Liver (tissue), 9 donors: Measurements from ENCODE around the gene NSUN2. TPM values are rescaled to one million over a fixed set of nuclear protein-coding genes. Genes with fewer than 3 reads are reported as not detected.

ENCODE experiments used
- DNase-seq: peaks from one replicate; pipeline ENCODE4 v3.0.0-alpha.2; 2017; ENCODE audit warnings: low spot score
- H3K27ac ChIP-seq, 2 donors: one replicate each; pipeline ENCODE4 v1.7.0; 2013; ENCODE audit warnings: inconsistent platforms in 2 of 2, low read length in 2 of 2, control low read depth in 1 of 2, low read depth in 1 of 2, mild to moderate bottlenecking in 1 of 2
- H3K27me3 ChIP-seq, 4 donors: one replicate each; pipeline versions ENCODE4 v1.6.1 to v1.7.0; 2013; ENCODE audit warnings: low read length in 3 of 4, inconsistent platforms in 1 of 4, mild to moderate bottlenecking in 1 of 4, moderate library complexity in 1 of 4; ENCODE audit not compliant: control insufficient read depth in 4 of 4, insufficient read depth in 4 of 4
- H3K36me3 ChIP-seq, 4 donors: one replicate each; pipeline versions ENCODE4 v1.6.1 to v1.7.0; 2013; ENCODE audit warnings: low read length in 3 of 4, mild to moderate bottlenecking in 3 of 4, low read depth in 1 of 4, moderate library complexity in 1 of 4; ENCODE audit not compliant: control insufficient read depth in 4 of 4, insufficient read depth in 3 of 4
- H3K4me1 ChIP-seq, 4 donors: one replicate each; pipeline versions ENCODE4 v1.6.1 to v1.7.0; 2013; ENCODE audit warnings: low read length in 3 of 4, mild to moderate bottlenecking in 3 of 4, moderate library complexity in 1 of 4; ENCODE audit not compliant: control insufficient read depth in 4 of 4, insufficient read depth in 4 of 4
- H3K4me3 ChIP-seq, 3 donors: one replicate each; pipeline versions ENCODE4 v1.6.1 to v1.7.0; 2013; ENCODE audit warnings: low read length in 3 of 3, control low read depth in 1 of 3, low read depth in 1 of 3, mild to moderate bottlenecking in 1 of 3
- H3K9ac ChIP-seq, 2 donors: one replicate each; pipeline ENCODE4 v1.7.0; 2013; ENCODE audit warnings: low read length in 2 of 2, mild to moderate bottlenecking in 2 of 2, moderate library complexity in 2 of 2, control low read depth in 1 of 2, low read depth in 1 of 2
- H3K9me3 ChIP-seq, 4 donors: one replicate each; pipeline versions ENCODE4 v1.6.1 to v1.7.0; 2013; ENCODE audit warnings: low read length in 3 of 4; ENCODE audit not compliant: control insufficient read depth in 4 of 4
- EGR1 ChIP-seq, 2 donors: IDR thresholded peaks; 2 replicates each; pipeline ENCODE4 v1.6.1; 2016 to 2018; ENCODE audit warnings: antibody characterized with exemption in 2 of 2, low read depth in 2 of 2
- FOXA1 ChIP-seq: IDR thresholded peaks from 2 replicates; pipeline ENCODE4 v1.6.1; 2016; ENCODE audit warnings: antibody characterized with exemption
- FOXA2 ChIP-seq: IDR thresholded peaks from 2 replicates; pipeline ENCODE4 v1.6.1; 2016; ENCODE audit warnings: antibody characterized with exemption
- GABPA ChIP-seq, 2 donors: IDR thresholded peaks in 1 of 2; conservative IDR thresholded peaks in 1 of 2; 2 replicates each; pipeline ENCODE4 v1.6.1; 2016; ENCODE audit warnings: antibody characterized with exemption in 2 of 2, mild to moderate bottlenecking in 1 of 2, moderate library complexity in 1 of 2
- HNF4A ChIP-seq, 2 donors: conservative IDR thresholded peaks; 2 replicates each; pipeline ENCODE4 v1.6.1; 2016; ENCODE audit warnings: antibody characterized with exemption in 2 of 2, mild to moderate bottlenecking in 2 of 2
- HNF4G ChIP-seq: IDR thresholded peaks from 2 replicates; pipeline ENCODE4 v1.6.1; 2016; ENCODE audit warnings: antibody characterized with exemption
- NR2F2 ChIP-seq: IDR thresholded peaks from 2 replicates; pipeline ENCODE4 v1.6.1; 2016; ENCODE audit warnings: antibody characterized with exemption
- RAD21 ChIP-seq, 2 donors: IDR thresholded peaks; 2 replicates each; pipeline ENCODE4 v1.6.1; 2016; ENCODE audit warnings: antibody characterized with exemption in 2 of 2, mild to moderate bottlenecking in 2 of 2
- RXRA ChIP-seq, 2 donors: IDR thresholded peaks; 2 replicates each; pipeline ENCODE4 v1.6.1; 2017 to 2018; ENCODE audit warnings: antibody characterized with exemption in 2 of 2, mild to moderate bottlenecking in 1 of 2
- SP1 ChIP-seq: IDR thresholded peaks from 2 replicates; pipeline ENCODE4 v1.6.1; 2018; ENCODE audit warnings: antibody characterized with exemption, mild to moderate bottlenecking
- TAF1 ChIP-seq: conservative IDR thresholded peaks from 2 replicates; pipeline ENCODE4 v1.6.1; 2016; ENCODE audit warnings: antibody characterized with exemption, mild to moderate bottlenecking
- YY1 ChIP-seq: IDR thresholded peaks from 2 replicates; pipeline ENCODE4 v1.6.1; 2016; ENCODE audit warnings: antibody characterized with exemption, mild to moderate bottlenecking
- WGBS: extraction: QIAGEN DNeasy Blood & Tissue Kit; methylation state at CpG from one replicate; pipeline ENCODE4 v1.1.7; 2013; 5-methylcytosine and 5-hydroxymethylcytosine counted together
- polyA plus RNA-seq, 2 donors: library from polyadenylated mRNA; stranded (reverse) in 1 of 2; unstranded in 1 of 2; fragments of 200-250 nt in 1 of 2; fragments of >200 nt in 1 of 2; fragmentation: Nextera tagmentation in 1 of 2; extraction: Ambion mirVana in 1 of 2; gene quantifications; one replicate each; pipeline versions ENCODE4 v1.2.1 to v1.2.3, GENCODE V29; 2013 to 2015
- total RNA-seq, 2 donors: library from RNA; depleted of rRNA; stranded (reverse); fragments of >200 nt; gene quantifications; one replicate each; pipeline ENCODE4 v1.2.3, GENCODE V29; 2014
- TF ChIP-seq, protein P1 (sequence below): IDR thresholded peaks from 2 replicates; pipeline ENCODE4 v1.6.1; 2016; ENCODE audit warnings: antibody characterized with exemption, mild to moderate bottlenecking
- TF ChIP-seq, protein P2 (sequence below): IDR thresholded peaks from 2 replicates; pipeline ENCODE4 v1.6.1; 2016; ENCODE audit warnings: antibody characterized with exemption
- TF ChIP-seq, protein P3 (sequence below): IDR thresholded peaks from 2 replicates; pipeline ENCODE4 v1.6.1; 2016; ENCODE audit warnings: antibody characterized with exemption
- TF ChIP-seq, protein P4 (sequence below): IDR thresholded peaks from 2 replicates; pipeline ENCODE4 v1.6.1; 2016; ENCODE audit warnings: antibody characterized with exemption
- TF ChIP-seq, protein P5 (sequence below): fragments of 150-350 bp; IDR thresholded peaks from 2 replicates; pipeline ENCODE4 v1.5.1; 2017; ENCODE audit warnings: improper control_type of control experiment, low read depth, low read length; ENCODE audit not compliant: missing input control
- donor health status: healthy.
- donor health status: healthy.
- donor health status: healthy.
- donor health status: healthy.
- donor health status: healthy.

Gene NSUN2
- total and polyA plus RNA-seq, 4 donors, result 26.9 to 52.2 (median 28.1) TPM

DNA sequence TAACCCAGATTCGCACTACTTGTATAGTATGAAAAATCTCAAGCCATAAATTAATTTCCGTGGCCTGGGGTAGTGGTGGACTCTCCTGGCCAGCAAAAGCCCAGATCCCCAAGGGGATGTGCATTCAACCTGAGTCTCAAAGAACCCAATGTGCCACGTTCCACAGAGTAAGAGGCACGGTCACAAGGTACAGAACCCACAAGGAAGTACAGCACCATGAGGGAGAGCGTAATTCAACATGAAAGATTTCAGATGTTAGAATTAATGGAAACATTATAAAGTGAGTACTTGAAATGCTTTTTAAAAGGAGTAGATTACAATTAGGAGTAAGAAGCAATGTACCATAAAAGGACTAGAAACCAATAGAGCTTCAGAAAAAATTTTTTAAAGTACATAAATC lies 23.8 kb upstream of the NSUN2 start:
- Histone ChIP-seq H3K27me3 (no peaks in the 10 kb centered on the region), H3K4me1 (peaks cover 0 to 14% (median 6%) of the 10 kb centered on the region in 4 donors), H3K9me3 (peaks cover 0 to 6% (median under 1%) of the 10 kb centered on the region in 4 donors), H3K27ac (no peak overlapping the region), H3K9ac (no peak overlapping the region), H3K36me3 (peaks cover 2 to 52% (median 41%) of the 10 kb centered on the region in 4 donors), H3K4me3 (no peak overlapping the region)
- no peak for DNase-seq
- WGBS, result 98% methylated on average over 5 of the region's 5 CpGs
- TF ChIP-seq RXRA (IDR thresholded peaks at IDR 0.05) (no peak), NR2F2 (no peak), EGR1 (IDR thresholded peaks at IDR 0.05; ENCODE audit: low read depth in 2 of 2) (no peak)

DNA sequence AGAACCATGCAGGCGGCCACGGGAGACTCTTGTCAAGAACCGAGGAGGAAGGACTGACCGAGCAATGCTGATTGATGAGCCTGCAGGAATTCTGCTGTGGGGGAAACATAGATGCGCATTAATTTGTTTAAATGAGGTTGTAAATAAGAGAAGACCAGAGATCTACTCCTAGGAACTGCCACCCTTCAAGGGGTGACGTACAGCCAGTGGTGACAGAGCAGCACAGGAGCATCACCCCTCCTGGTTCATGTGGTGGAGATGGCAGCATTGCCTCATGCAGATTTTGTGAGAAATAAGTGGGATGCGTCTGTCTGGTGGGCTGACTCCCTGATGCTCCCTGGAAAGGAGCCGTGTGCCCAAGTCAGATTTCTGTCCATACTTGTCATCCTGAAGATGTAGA lies 22.6 kb upstream of the NSUN2 start:
- peaks cover 0 to 6% (median under 1%) of the 10 kb centered on the region in 4 donors for H3K9me3 ChIP-seq
- no peak overlapping the region for H3K4me3 ChIP-seq
- H3K4me1 ChIP-seq, result peaks cover 0 to 8% (median 6%) of the 10 kb centered on the region in 4 donors
- DNase-seq, result no peak
- no peak overlapping the region for H3K9ac ChIP-seq
- no peak overlapping the region for H3K27ac ChIP-seq
- TF ChIP-seq GABPA (IDR thresholded peaks at IDR 0.05 in 1 of 2, conservative IDR thresholded peaks at IDR 0.05 in 1 of 2), result no peak
- TF ChIP-seq TAF1, result no peak
- TF ChIP-seq FOXA1, result no peak
- TF ChIP-seq, protein P1, sequence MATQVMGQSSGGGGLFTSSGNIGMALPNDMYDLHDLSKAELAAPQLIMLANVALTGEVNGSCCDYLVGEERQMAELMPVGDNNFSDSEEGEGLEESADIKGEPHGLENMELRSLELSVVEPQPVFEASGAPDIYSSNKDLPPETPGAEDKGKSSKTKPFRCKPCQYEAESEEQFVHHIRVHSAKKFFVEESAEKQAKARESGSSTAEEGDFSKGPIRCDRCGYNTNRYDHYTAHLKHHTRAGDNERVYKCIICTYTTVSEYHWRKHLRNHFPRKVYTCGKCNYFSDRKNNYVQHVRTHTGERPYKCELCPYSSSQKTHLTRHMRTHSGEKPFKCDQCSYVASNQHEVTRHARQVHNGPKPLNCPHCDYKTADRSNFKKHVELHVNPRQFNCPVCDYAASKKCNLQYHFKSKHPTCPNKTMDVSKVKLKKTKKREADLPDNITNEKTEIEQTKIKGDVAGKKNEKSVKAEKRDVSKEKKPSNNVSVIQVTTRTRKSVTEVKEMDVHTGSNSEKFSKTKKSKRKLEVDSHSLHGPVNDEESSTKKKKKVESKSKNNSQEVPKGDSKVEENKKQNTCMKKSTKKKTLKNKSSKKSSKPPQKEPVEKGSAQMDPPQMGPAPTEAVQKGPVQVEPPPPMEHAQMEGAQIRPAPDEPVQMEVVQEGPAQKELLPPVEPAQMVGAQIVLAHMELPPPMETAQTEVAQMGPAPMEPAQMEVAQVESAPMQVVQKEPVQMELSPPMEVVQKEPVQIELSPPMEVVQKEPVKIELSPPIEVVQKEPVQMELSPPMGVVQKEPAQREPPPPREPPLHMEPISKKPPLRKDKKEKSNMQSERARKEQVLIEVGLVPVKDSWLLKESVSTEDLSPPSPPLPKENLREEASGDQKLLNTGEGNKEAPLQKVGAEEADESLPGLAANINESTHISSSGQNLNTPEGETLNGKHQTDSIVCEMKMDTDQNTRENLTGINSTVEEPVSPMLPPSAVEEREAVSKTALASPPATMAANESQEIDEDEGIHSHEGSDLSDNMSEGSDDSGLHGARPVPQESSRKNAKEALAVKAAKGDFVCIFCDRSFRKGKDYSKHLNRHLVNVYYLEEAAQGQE, result no peak
- no peak for TF ChIP-seq NR2F2
- TF ChIP-seq, protein P2, sequence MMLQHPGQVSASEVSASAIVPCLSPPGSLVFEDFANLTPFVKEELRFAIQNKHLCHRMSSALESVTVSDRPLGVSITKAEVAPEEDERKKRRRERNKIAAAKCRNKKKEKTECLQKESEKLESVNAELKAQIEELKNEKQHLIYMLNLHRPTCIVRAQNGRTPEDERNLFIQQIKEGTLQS, result no peak
- TF ChIP-seq RXRA (IDR thresholded peaks at IDR 0.05), result no peak
- no peak for TF ChIP-seq YY1
- TF ChIP-seq, protein P3, sequence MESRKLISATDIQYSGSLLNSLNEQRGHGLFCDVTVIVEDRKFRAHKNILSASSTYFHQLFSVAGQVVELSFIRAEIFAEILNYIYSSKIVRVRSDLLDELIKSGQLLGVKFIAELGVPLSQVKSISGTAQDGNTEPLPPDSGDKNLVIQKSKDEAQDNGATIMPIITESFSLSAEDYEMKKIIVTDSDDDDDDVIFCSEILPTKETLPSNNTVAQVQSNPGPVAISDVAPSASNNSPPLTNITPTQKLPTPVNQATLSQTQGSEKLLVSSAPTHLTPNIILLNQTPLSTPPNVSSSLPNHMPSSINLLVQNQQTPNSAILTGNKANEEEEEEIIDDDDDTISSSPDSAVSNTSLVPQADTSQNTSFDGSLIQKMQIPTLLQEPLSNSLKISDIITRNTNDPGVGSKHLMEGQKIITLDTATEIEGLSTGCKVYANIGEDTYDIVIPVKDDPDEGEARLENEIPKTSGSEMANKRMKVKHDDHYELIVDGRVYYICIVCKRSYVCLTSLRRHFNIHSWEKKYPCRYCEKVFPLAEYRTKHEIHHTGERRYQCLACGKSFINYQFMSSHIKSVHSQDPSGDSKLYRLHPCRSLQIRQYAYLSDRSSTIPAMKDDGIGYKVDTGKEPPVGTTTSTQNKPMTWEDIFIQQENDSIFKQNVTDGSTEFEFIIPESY, result no peak
- no peak for TF ChIP-seq RAD21 (IDR thresholded peaks at IDR 0.05)
- TF ChIP-seq SP1, result no peak
- no peak for TF ChIP-seq EGR1 (IDR thresholded peaks at IDR 0.05; ENCODE audit: low read depth in 2 of 2)
- TF ChIP-seq, protein P4, sequence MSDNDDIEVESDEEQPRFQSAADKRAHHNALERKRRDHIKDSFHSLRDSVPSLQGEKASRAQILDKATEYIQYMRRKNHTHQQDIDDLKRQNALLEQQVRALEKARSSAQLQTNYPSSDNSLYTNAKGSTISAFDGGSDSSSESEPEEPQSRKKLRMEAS, result no peak
- no peak for TF ChIP-seq HNF4G
- TF ChIP-seq, protein P5, sequence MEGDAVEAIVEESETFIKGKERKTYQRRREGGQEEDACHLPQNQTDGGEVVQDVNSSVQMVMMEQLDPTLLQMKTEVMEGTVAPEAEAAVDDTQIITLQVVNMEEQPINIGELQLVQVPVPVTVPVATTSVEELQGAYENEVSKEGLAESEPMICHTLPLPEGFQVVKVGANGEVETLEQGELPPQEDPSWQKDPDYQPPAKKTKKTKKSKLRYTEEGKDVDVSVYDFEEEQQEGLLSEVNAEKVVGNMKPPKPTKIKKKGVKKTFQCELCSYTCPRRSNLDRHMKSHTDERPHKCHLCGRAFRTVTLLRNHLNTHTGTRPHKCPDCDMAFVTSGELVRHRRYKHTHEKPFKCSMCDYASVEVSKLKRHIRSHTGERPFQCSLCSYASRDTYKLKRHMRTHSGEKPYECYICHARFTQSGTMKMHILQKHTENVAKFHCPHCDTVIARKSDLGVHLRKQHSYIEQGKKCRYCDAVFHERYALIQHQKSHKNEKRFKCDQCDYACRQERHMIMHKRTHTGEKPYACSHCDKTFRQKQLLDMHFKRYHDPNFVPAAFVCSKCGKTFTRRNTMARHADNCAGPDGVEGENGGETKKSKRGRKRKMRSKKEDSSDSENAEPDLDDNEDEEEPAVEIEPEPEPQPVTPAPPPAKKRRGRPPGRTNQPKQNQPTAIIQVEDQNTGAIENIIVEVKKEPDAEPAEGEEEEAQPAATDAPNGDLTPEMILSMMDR, result no peak
- no peak for TF ChIP-seq FOXA2
- no peak for TF ChIP-seq HNF4A (conservative IDR thresholded peaks at IDR 0.05)
- 97% methylated on average over 8 of the region's 8 CpGs for WGBS
- no peaks in the 10 kb centered on the region for H3K27me3 ChIP-seq
- H3K36me3 ChIP-seq, result peaks cover 2 to 52% (median 42%) of the 10 kb centered on the region in 4 donors
